Breast epithelium (tissue), 3 donors: ENCODE data around the gene PLEKHG7.

ENCODE experiments used
- POLR2A ChIP-seq: fragments of 450-650 bp; IDR thresholded peaks from one replicate; pipeline ENCODE4 v1.6.1; 2016; ENCODE audit warnings: antibody characterized with exemption, mild to moderate bottlenecking, moderate library complexity
- POLR2AphosphoS5 ChIP-seq, 3 donors: sonication (generic); formaldehyde crosslinking; IDR thresholded peaks; one replicate each; pipeline ENCODE4 v1.6.1; 2017; ENCODE audit warnings: antibody characterized with exemption in 3 of 3
- TF ChIP-seq, protein P1 (sequence below), 3 donors: fragments of 450-650 bp; IDR thresholded peaks; one replicate each; pipeline ENCODE4 v1.5.1; 2016 to 2017; ENCODE audit warnings: antibody characterized with exemption in 3 of 3, mild to moderate bottlenecking in 3 of 3, moderate library complexity in 3 of 3

DNA sequence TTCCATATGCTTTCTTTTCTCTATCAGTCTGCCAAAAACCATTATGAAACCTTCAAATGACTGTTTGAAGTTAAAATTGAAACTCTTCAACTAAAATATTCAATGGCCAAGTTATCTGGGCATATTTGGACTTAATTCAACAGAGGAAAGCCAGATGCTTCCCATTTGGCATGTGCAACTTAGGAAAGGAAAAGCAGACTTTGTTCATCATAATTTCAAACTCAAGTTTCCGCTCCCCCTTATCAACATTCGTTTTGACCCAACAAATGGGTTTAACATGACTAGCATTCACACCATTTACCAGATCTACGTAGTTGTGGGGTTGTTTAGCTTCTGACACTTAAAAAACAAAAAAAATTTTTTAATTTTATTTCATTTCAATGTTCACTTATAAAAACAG, 75.7 kb downstream of the PLEKHG7 start:
- TF ChIP-seq, protein P1, sequence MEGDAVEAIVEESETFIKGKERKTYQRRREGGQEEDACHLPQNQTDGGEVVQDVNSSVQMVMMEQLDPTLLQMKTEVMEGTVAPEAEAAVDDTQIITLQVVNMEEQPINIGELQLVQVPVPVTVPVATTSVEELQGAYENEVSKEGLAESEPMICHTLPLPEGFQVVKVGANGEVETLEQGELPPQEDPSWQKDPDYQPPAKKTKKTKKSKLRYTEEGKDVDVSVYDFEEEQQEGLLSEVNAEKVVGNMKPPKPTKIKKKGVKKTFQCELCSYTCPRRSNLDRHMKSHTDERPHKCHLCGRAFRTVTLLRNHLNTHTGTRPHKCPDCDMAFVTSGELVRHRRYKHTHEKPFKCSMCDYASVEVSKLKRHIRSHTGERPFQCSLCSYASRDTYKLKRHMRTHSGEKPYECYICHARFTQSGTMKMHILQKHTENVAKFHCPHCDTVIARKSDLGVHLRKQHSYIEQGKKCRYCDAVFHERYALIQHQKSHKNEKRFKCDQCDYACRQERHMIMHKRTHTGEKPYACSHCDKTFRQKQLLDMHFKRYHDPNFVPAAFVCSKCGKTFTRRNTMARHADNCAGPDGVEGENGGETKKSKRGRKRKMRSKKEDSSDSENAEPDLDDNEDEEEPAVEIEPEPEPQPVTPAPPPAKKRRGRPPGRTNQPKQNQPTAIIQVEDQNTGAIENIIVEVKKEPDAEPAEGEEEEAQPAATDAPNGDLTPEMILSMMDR (IDR thresholded peaks at IDR 0.05), result no peak
- TF ChIP-seq POLR2AphosphoS5 (IDR thresholded peaks at IDR 0.05) (no peak), POLR2A (no peak)
